GM19395 (cell line): ENCODE results near the gene BACH1.
"Not testable (repeated sequence)": the region's sequence is repeated elsewhere in the genome, so short reads cannot be mapped to it uniquely, and the experiment has no call there.

Source experiments
- ATAC-seq: cut with Tn5 transposase; IDR thresholded peaks from one replicate; pipeline ENCODE4 v1.9.1; 2021; ENCODE audit warnings: mild to moderate bottlenecking, moderate library complexity; ENCODE audit not compliant: unreplicated experiment

The BACH1 gene

DNA sequence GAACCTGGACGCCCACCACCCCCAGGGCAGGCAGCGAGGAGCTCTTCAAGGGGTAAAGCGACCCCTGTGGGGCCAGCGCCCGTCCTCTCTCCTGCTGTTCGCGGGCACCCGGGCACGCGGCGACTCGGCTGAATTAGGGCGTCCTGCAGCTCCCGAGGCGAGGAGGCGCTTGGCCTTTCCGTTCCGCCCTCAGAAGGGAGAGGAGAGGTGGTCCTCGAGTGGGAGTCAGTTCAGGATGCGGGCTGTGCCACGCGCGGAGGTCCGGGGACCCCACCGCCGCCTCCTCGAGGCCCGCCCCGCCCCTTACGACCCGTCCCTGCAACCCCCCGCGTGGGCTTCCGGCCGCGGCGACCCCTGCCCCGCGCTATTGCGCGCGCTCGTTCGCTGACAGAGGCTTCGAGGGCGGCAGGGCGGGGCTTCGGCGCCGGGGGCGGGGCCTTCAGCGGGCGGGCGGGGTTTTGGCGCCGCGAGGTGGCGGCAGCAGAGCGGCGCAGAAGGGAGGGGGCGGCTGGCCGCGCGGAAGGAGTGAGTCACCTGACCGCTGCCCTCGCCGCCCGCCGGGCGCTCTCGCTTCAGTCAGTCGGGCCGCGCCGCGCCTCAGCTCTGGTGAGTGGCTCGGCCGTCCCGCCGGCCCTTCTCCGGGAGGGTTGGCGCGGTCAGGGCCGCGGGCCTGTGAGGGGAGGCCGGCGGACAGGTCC is at the start of gene BACH1:
TSS of gene BACH1 (plus strand) at position 575 of the 698 bp plus-strand sequence. CDS start 22,359 bp downstream, outside the sequence.
- ATAC-seq: peak; percentile 48

DNA sequence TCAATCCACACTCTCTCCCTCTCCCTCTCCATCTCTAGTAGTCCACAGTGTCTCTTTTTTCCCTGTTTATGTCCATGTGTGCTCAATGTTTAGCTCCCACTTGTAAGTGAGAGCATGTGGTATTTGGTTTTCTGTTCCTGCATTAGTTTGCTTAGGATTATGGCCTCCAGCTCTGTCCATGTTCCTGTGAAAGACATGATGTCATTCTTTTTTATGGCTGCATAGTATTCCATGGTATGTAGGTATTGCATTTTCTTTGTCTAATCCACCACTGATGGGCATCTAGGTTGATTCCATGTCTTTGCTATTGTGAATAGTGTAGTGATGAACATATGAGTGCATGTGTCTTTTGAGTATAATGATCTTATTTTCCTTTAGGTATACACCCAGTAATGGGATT is 49.4 kb upstream of the BACH1 start:
- ATAC-seq: not testable (repeated sequence)

DNA sequence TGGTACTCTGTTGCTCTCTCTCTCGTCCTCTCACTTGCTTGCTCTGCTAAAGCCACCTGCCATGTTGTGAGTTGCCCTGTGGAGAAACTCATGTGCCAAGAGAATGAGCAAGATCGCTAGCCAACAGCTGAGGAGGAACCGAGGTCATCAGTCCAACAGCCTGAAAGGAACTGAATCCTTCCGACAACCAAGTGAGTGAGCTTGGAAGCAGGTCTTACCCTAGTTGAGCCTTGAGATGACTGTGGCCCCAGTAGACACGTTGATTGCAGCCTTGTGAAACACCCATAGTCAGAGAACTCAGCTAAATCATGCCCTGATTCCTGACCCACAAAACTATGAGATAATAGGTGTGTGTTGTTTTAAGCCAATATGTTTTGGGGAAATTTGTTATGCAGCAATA is 48.1 kb upstream of the BACH1 start:
- no peak for ATAC-seq

DNA sequence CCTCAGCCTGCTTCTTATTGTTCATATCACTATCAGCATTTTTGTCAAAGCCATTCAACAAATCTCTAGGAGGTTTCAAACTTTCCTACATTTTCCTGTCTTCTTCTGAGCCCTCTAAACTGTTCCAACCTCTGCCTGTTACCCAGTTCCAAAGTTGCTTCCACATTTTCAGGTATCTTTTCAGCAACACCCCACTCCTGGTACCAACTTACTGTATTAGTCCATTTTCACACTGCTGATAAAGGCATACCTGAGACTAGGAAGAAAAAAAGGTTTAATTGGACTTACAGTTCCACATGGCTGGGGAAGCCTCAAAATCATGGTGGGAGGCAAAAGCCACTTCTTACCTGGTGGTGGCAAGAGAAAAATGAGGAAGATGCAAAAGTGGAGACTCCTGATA is 44.9 kb upstream of the BACH1 start:
- ATAC-seq: not testable (repeated sequence)

DNA sequence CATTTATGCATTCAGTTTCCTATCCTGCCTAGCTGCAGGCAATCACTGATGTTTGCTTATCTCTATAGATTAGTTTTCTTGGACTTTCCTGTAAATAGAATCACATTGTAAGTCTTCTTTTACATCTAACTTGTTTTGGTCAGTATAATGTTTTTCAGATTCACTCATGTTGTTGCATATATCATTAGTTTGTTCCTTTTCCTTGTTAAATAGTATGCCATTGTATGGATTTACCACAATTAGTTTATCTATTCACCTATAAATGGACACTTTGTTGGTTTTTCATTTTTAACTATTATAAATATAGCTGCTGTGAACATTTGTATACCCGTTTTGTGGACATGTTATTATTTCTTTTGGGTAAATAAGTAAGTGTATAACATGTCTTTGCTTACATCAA is 44.2 kb upstream of the BACH1 start:
- ATAC-seq: no peak

DNA sequence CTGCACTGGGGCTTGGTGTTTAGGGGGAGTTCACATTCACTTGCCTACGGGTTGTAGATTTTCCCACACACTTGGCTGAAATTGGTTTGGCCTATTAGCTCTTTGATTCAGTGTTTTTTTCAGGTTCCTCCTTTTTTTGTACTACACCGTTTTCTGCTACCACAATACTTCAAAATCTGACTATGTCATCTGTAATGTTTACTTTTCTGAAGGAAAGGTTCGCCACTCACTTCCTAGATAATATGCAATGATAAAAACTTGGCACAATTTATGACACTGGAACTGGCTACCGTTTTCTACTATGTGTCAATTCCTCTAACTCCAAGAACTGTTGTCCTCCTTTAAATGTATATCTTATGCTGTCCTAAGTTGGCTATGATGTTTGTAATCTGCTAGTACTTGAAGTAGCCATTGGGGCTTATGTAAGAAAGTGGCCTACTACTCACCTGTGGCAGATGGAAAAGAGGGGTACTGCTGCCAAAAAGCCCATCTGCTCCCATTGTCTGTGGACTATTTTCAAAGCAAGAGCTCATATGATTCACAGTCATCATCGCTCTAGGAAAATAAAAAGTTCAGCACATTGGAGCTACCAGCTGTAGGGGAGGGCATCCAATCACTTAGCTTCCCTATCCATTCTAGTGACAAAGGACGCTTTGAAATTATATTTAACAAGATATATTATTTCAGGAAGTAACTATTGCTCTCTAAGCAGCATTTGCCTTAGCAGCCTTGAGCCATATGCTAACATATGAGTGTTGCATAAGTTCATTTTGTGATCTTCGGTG is 42.4 kb upstream of the BACH1 start:
- ATAC-seq: no peak

DNA sequence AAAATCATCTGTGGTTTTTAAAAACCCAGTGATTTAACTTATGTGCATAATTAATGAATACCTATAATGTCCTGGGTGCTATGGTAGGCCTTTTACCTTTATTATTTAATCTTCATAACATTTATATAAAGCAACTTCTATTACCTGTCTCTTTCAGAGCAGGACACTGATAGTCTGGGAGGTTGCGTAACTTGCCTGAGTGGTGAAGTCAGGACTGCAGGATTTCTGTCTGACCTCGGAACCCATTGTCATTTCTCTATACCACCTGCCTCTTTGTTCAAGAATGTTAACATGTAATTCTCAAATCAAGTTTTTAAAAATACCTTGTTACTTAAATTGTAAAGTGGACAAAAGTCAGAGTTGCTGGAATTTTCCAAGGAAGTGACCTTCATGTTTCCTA is 41.0 kb upstream of the BACH1 start:
- ATAC-seq: no peak

DNA sequence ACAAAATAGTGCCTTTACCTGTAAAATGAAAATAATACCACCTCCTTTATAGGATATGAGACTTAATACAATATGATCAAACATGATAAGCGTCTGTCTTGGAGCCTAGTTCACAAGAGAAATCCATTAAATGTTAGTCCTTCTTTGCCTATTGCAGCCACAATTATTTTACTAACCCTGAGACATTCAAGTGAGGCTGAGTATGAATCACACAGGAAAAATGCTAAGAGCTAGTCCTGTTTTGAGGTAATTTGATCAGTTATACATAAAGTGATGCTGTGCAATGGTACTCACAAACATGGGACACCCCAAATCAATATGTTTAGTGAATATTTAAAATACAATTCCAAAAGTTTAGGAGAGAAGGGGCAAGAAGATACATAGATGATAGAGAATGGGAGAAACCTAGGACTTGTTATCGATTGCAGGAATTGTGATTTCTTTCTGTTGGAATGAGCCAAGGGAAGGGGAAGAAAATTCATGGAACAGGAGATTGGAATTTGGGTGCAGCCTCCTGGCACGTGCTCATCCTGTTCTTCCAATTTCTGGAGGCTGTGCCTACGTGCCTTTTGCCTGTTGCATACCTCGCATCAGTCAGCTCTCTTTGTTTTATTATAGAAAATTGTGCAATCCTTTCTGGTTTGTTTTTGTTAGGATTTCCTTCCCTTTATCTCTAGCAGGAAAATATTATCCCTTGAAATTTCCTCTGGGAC is 39.9 kb upstream of the BACH1 start:
- ATAC-seq: no peak

DNA sequence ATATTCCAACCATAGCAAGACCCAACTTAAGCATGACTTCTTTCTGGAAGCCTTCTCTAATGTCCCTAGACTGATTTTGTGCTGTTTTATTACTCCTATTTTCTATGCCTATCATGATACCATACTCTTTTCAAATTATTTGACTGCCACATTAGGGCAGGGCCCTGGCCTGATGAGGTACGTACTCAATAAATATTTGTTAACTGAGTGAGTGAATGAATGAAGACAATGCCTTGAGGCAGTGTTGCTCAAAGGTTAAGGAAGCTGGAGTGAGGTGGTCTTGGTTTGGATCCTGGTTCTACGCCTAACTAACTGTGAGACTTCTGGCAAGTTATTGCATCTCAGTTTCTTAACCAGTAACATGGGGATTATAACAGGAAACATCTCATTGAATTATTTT is 38.3 kb upstream of the BACH1 start:
- ATAC-seq: no peak

DNA sequence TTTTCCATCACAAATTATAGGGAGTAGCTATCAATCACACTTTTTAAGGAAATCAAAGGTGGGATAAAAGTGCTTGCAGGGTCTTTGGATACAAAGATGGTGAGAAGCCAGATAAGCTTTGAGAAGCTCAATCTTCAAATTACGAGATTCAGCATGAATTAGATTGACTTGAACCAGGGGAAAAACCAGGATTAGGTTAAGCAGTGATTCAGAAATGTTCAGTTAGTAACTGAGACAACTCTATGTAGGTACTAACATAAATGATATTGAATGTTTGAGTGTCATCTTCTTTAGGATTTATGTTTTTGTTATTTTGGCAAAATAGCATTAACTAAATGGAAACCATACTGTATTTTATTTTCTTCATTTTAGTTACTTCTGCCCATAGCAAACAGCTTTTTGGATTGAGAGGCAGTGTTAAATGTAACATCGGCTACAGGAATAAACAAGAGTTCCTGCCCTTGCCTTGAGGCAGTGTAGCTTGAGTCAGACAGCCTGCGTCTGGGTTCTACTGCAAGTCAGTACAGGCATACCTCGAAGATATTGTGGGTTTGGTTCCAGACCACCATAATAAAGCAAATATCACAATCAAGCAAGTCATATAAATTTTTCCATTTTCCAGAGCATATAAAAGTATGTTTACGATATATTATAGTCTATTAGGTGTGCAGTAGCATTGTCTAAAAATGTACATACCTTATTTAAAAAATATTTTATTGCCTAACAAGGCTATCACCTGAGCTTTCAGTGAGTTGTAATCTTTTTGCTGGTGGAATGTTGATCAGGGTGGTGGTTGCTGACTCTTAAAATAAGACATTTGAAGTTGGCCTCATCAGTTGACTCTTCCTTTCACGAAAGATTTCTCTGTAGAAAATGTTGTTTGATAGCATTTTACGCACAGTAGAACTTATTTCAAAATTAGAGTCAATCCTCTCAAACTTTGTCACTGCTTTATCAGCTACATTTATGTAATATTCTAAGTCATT is 36.9 kb upstream of the BACH1 start:
- ATAC-seq: no peak

DNA sequence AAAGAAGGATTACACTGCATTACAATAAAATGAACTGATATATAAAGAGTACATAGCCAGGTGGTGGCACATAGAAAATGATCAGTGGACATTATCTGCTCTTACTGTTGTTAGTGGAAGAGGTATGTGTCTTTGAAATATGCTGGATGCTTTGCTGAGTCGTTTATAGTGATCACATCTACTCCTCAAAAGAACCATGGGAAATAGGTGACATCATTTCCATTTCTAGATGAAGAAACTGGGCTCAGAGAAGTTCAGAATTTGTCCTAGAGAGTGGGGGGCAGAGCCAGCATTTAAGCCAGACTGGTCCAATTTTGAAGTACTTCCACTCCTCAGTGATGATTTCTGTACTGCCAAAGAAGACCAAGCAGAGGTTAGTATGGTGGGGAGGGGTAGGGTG is 34.0 kb upstream of the BACH1 start:
- ATAC-seq: no peak

DNA sequence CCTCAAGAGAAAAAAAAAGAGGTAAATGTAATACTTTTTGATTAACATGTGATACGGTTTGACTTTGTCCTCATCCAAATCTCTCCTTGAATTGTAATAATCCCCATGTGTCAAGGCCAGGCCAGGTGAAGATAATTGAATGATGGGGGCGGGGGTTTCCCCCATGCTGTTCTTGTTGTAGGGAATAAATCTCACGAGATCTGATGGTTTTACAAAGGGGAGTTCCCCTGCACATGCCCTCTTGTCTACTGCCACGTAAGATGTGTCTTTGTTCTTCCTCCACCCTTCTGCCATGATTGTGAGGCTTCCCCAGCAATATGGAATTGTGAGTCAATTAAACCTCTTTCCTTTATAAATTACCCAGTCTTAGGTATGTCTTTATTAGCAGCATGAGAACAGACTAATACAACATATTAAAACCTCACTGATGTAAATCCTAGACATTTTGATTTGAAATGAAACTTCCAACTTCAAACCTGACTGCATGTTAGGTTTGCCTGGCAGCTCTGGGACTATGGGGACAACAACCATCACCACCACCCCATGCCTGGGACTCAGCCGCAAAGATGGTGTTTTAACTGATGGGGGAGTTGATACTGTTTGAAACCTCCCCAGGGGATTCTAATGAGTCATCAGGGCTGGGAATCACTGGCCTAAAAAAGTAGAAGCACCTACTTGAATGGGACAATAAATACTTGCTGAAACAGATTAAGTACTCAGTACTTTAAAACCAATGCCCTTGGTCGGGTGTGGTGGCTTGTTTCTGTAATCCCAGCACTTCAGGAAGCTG is 32.8 kb upstream of the BACH1 start:
- ATAC-seq: no peak

DNA sequence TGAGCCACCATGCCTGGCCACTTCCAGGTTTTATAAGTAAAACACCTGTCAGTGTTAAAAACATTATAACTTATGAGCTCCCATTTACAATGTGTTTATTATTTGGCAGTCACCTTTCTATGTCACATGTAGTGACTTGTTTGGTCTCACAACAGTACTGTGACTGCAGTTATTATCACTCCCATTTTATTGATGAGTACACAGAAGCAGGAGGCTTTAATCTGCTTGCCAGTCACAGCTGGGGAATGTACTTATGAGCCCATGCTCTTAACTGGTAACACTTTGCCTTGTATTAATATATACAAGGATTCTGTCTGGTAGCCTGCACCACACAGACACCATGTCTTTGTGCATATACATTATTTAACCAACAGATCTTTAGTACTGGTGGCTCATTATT is 31.1 kb upstream of the BACH1 start:
- ATAC-seq: no peak

DNA sequence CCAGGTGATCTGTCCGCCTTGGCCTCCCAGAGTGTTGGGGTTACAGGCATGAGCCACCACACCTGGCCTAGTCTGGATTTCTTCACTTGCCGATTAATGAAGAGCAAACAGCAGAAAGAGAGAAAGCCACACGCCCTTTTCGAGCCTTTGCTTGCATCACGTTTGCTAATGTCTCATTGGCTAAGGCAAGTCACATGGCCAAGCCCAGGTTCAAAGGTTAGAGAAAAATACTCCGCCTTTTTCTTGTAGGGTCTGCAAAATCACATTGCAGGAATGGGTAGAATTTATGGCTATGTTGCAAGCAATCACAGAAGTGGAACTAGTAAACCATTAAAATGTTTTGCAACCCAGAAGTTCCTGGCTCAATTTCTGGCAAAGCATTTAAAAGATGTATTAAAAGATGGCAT is 26.8 kb upstream of the BACH1 start:
- no peak for ATAC-seq

DNA sequence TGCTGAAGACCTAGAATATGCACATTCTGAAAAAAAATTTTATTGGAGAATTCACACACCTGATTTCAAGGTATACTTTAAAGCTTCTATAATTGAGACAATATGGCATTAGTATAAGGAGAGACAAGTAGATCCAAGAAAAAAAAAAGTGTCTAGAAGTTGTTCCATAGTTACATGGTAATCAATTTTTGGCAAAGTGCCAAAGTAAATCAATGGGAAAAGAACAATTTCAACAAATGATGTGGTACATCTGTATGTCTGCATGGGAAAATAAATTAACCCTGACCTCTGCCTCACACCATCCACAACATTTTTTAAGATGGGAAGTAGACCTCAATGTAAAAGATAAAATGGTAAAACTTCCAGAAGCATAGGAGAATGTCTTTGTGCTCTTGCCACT is 21.3 kb upstream of the BACH1 start:
- ATAC-seq: no peak

DNA sequence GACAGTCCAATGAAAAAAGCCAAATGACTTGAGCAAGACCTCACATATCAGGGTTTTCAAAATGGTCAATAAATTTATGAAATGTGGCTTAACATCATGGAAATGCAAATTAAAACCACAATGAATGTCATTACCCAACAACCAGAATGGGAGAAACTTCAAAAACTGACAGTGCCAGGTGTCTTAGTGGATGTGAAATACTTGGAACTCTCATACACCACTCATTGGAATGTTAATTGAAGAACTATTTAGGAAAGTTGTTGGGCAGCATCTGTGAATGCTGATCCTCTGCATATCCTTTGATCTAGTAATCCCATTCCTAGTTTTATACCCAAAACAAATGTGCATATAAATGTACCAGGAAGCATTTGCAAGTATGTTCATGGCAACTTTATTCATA is 19.2 kb upstream of the BACH1 start:
- no peak for ATAC-seq

DNA sequence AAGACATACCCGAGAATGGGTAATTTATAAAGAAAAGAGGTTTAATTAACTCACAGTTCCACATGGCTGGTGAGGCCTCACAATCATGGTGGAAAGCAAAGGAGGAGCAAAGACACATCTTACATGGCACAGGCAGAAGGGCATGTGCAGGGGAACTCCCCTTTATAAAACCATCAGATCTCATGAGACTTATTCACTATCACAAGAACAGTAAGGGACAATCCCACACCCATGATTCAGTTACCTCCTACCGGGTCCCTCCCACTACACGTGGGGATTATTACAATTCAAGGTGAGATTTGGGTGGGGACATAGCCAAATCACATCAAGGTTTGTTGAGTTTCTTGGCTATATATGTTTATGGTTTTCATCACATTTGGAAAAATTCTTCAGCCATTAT is 16.9 kb upstream of the BACH1 start:
- ATAC-seq: not testable (repeated sequence)

DNA sequence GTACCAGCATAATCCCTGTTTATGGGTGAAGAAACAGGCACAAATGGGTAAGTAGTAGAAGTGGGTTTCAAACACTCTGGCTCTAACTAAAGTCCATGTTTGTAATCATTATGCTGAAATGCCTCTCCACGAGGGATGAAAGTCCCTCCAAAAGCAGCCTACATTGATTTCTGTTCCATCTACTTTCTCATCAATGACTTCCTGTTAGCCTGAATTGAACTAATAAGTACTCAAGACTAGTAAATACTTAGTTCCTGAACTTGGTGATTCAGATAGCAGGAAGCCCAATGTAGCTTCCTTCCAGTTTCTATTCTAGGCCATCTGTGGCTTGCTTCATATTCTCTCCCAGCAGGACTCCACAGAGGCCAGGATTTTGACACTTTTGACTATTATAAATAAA is 11.3 kb upstream of the BACH1 start:
- ATAC-seq: no peak

DNA sequence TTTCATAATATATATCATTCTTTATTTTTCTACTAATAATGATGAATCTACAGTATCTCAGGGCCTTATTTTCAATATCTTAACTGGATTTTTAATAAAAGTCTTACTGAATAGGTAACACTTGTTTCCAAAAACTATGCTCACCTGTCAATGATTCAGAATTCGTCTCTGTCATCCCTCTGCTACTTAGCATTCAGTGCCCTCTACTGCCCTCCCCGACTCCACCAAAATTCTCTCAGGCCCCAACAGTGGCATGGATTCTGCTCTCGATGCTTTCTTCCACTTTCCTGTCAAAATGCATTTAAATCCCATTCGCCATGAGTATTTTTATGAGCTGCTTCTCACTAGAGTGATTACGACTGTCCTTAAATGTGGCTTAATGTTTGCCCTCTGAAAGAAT is 10.5 kb upstream of the BACH1 start:
- ATAC-seq: no peak

DNA sequence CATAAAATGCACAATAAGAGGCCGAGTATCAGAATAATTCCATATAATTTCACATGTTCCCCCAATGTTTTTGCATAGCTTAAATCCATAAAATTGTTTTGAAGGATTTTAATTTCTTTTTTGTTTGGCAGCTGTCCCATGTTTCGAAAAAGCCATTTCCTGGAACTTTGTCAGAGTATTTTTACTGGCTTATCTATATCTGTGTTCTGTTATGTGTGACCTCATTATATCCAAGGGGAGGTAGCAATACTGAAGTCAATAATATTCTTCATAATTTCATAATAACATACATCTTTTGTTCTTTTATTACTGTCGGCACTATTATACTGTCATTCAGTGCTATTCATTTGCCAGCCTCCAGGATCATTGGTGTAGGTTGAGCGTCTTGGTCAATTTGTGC is 9.4 kb upstream of the BACH1 start:
- no peak for ATAC-seq
